IPS DF 6.9 (cell line): ENCODE results near the gene INSM1.
A peak's percentile ranks its signal among the peaks of the same experiment; 100 is the strongest.

ENCODE experiments used
- DNase-seq: peaks from one replicate; pipeline ENCODE4 v3.0.0-alpha.2; 2013; ENCODE audit warnings: low read depth, low spot score
- H3K27ac ChIP-seq: one replicate; pipeline ENCODE4 v1.5.1; 2013; ENCODE audit warnings: low read length, control low read depth
- H3K27me3 ChIP-seq: 2 replicates; pipeline ENCODE4 v1.6.1; 2013; ENCODE audit warnings: mild to moderate bottlenecking, low read length; ENCODE audit not compliant: control insufficient read depth, insufficient read depth
- H3K36me3 ChIP-seq: 2 replicates; pipeline ENCODE4 v1.6.1; 2013; ENCODE audit warnings: low read length; ENCODE audit not compliant: control insufficient read depth, insufficient read depth
- H3K4me1 ChIP-seq: 2 replicates; pipeline ENCODE4 v1.6.1; 2013; ENCODE audit warnings: low read length; ENCODE audit not compliant: control insufficient read depth, insufficient read depth
- H3K4me3 ChIP-seq: 2 replicates; pipeline ENCODE4 v1.5.1; 2013; ENCODE audit warnings: mild to moderate bottlenecking, low read length
- H3K9me3 ChIP-seq: 2 replicates; pipeline ENCODE4 v1.6.1; 2013; ENCODE audit warnings: low read length, inconsistent platforms; ENCODE audit not compliant: control insufficient read depth, insufficient read depth
- WGBS: extraction: QIAGEN DNeasy Blood & Tissue Kit; methylation state at CpG from one replicate; pipeline ENCODE4 v1.1.7; 2013; ENCODE audit warnings: mixed read lengths, missing lambda C conversion rate; ENCODE audit not compliant: insufficient read length, insufficient coverage; 5-methylcytosine and 5-hydroxymethylcytosine counted together

INSM1 gene

GRCh38 chr20:20368418-20369249 lies 730 bp downstream of the INSM1 start:
- Histone ChIP-seq H3K4me1 (peaks cover 2% of the 10 kb centered on the region; the same call in 1 of the 2 replicates), H3K27me3 (peaks cover 24% of the 10 kb centered on the region; the same call in 1 of the 2 replicates), H3K4me3 (peak overlapping the region; percentile 50; the same call in 1 of the 2 replicates), H3K36me3 (no peaks in the 10 kb centered on the region), H3K27ac (no peak overlapping the region), H3K9me3 (no peaks in the 10 kb centered on the region)
- DNase-seq, result no peak
- no CpG with 5 or more reads among the region's 130 CpGs for WGBS

- no CpG with 5 or more reads among the region's 86 CpGs for WGBS
- peaks cover 2% of the 10 kb centered on the region; the same call in 1 of the 2 replicates for H3K4me1 ChIP-seq
- no peak overlapping the region for H3K27ac ChIP-seq
- H3K27me3 ChIP-seq, result peaks cover 22% of the 10 kb centered on the region; the same call in 1 of the 2 replicates
- H3K36me3 ChIP-seq, result no peaks in the 10 kb centered on the region
- no peaks in the 10 kb centered on the region for H3K9me3 ChIP-seq
- no peak for DNase-seq
- peak overlapping the region; percentile 50; the same call in 1 of the 2 replicates for H3K4me3 ChIP-seq
These were observed 1.6 kb downstream of the INSM1 start for GRCh38 chr20:20369250-20370093.

- H3K27ac ChIP-seq, result no peak overlapping the region
- H3K9me3 ChIP-seq, result no peaks in the 10 kb centered on the region
- H3K4me3 ChIP-seq, result peak overlapping the region; percentile 50; the same call in 1 of the 2 replicates
- no peaks in the 10 kb centered on the region for H3K36me3 ChIP-seq
- peaks cover 2% of the 10 kb centered on the region; the same call in 1 of the 2 replicates for H3K4me1 ChIP-seq
- no peak for DNase-seq
- no CpG with 5 or more reads among the region's 10 CpGs for WGBS
- peaks cover 16% of the 10 kb centered on the region; the same call in 1 of the 2 replicates for H3K27me3 ChIP-seq
These were observed 2.2 kb downstream of the INSM1 start for GRCh38 chr20:20370094-20370575.

GRCh38 chr20:20371083-20371482 lies 3.2 kb downstream of the INSM1 start:
- H3K27me3 ChIP-seq, result peaks cover 9% of the 10 kb centered on the region; the same call in 1 of the 2 replicates
- DNase-seq, result no peak
- no CpG with 5 or more reads among the region's 7 CpGs for WGBS
- H3K4me3 ChIP-seq, result no peak overlapping the region
- no peaks in the 10 kb centered on the region for H3K36me3 ChIP-seq
- no peaks in the 10 kb centered on the region for H3K9me3 ChIP-seq
- H3K4me1 ChIP-seq, result peaks cover 2% of the 10 kb centered on the region; the same call in 1 of the 2 replicates
- H3K27ac ChIP-seq, result no peak overlapping the region

GRCh38 chr20:20371681-20372080 lies 3.8 kb downstream of the INSM1 start:
- peaks cover 9% of the 10 kb centered on the region; the same call in 1 of the 2 replicates for H3K27me3 ChIP-seq
- H3K4me1 ChIP-seq, result peaks cover 2% of the 10 kb centered on the region; the same call in 1 of the 2 replicates
- no peak for DNase-seq
- no peaks in the 10 kb centered on the region for H3K9me3 ChIP-seq
- H3K4me3 ChIP-seq, result no peak overlapping the region
- H3K36me3 ChIP-seq, result no peaks in the 10 kb centered on the region
- no peak overlapping the region for H3K27ac ChIP-seq
- no CpG with 5 or more reads among the region's 3 CpGs for WGBS

GRCh38 chr20:20373091-20373571 lies 5.2 kb downstream of the INSM1 start:
- H3K27me3 ChIP-seq, result peaks cover 9% of the 10 kb centered on the region; the same call in 1 of the 2 replicates
- no peak for DNase-seq

GRCh38 chr20:20375862-20376261 lies 8.0 kb downstream of the INSM1 start:
- Histone ChIP-seq H3K4me3 (no peak overlapping the region), H3K27me3 (no peaks in the 10 kb centered on the region), H3K4me1 (peaks cover 2% of the 10 kb centered on the region; the same call in 1 of the 2 replicates), H3K36me3 (no peaks in the 10 kb centered on the region), H3K9me3 (no peaks in the 10 kb centered on the region), H3K27ac (no peak overlapping the region)
- no peak for DNase-seq
- WGBS, result no CpG with 5 or more reads among the region's 8 CpGs

More at GRCh38 chr20:20373091-20373571, 5.2 kb downstream of the INSM1 start:
- Histone ChIP-seq H3K4me3 (no peak overlapping the region), H3K4me1 (peaks cover 2% of the 10 kb centered on the region; the same call in 1 of the 2 replicates), H3K9me3 (no peaks in the 10 kb centered on the region), H3K36me3 (no peaks in the 10 kb centered on the region), H3K27ac (no peak overlapping the region)
- no CpG with 5 or more reads among the region's 17 CpGs for WGBS

GRCh38 chr20:20386192-20386591 lies 18.3 kb downstream of the INSM1 start:
- no peak overlapping the region for H3K27ac ChIP-seq
- no CpG with 5 or more reads among the region's 9 CpGs for WGBS
- H3K9me3 ChIP-seq, result no peaks in the 10 kb centered on the region
- no peak for DNase-seq
- H3K4me1 ChIP-seq, result no peaks in the 10 kb centered on the region
- H3K36me3 ChIP-seq, result no peaks in the 10 kb centered on the region
- no peaks in the 10 kb centered on the region for H3K27me3 ChIP-seq
- no peak overlapping the region for H3K4me3 ChIP-seq

- H3K27ac ChIP-seq, result no peak overlapping the region
- WGBS, result no CpG with 5 or more reads among the region's 9 CpGs
These were observed 22.5 kb downstream of the INSM1 start for GRCh38 chr20:20390393-20390792.

GRCh38 chr20:20391115-20391514 lies 23.2 kb downstream of the INSM1 start:
- no peak for DNase-seq
- Histone ChIP-seq H3K4me1 (peaks cover 4% of the 10 kb centered on the region; the same call in 1 of the 2 replicates), H3K4me3 (no peak overlapping the region), H3K9me3 (no peaks in the 10 kb centered on the region), H3K36me3 (no peaks in the 10 kb centered on the region; the same call in 1 of the 2 replicates), H3K27me3 (no peaks in the 10 kb centered on the region), H3K27ac (no peak overlapping the region)
- WGBS, result no CpG with 5 or more reads among the region's 4 CpGs

More at GRCh38 chr20:20390393-20390792, 22.5 kb downstream of the INSM1 start:
- DNase-seq, result no peak
- H3K4me1 ChIP-seq, result peaks cover 4% of the 10 kb centered on the region; the same call in 1 of the 2 replicates
- no peaks in the 10 kb centered on the region for H3K27me3 ChIP-seq
- no peaks in the 10 kb centered on the region; the same call in 1 of the 2 replicates for H3K36me3 ChIP-seq
- H3K9me3 ChIP-seq, result no peaks in the 10 kb centered on the region
- no peak overlapping the region for H3K4me3 ChIP-seq
